Measurements from ENCODE around the gene THOC6.
"Not testable (repeated sequence)": the region's sequence is repeated elsewhere in the genome, so short reads cannot be mapped to it uniquely, and the experiment has no call there.

The THOC6 gene

DNA sequence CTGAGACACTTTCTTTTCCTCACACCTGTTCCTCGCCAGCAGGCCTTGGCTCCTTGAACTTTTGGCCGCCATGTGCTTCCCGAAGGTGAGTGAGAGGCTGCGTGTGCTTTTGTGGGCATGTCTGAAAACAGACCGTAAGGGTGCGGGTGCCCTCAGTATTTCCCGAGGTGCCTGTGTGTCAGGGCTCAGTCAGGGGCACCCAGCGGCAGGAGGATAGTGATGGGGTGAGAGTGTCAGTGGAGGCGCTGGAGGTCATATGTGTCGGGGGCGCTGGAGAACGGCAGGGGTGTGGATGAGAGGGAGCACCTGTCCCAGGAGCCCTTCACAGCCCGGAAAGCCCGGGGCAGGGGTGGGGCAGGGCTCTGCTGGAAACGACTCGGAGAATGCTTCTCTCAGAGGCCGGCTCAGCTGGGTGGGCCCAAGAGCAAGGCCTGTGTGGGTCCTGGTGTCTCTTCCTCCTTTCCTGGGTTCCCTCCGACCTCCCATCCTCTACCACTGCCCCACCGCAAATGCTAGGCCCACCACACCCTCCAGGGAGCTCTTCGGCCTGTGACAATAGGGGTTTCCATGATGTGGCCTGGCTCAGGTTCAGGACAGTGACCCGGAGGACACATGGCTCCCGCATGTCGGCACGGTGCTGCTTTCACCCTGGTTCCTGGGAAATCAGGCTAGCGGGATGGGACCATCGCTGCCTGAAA lies 42.1 kb downstream of the THOC6 start:
- FAIRE-seq (no peak), DNase-seq (ENCODE audit: insufficient read length, low spot score) (no peak)

DNA sequence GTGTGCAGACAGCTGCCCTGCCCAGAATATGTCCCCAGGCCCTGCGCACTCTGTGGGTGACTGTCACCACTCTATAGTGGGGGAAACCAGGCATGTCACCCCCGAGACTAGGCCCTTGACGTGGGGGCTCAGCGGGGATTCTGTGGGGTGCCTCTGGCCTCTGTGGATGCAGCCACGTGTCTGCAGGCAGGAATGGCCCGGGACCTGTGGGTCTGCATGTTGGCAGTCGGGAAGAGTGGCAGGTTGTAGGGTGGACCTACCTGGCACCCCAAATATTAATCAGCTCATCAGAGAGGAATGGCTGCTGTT lies 42.6 kb downstream of the THOC6 start:
- no peak for FAIRE-seq

DNA sequence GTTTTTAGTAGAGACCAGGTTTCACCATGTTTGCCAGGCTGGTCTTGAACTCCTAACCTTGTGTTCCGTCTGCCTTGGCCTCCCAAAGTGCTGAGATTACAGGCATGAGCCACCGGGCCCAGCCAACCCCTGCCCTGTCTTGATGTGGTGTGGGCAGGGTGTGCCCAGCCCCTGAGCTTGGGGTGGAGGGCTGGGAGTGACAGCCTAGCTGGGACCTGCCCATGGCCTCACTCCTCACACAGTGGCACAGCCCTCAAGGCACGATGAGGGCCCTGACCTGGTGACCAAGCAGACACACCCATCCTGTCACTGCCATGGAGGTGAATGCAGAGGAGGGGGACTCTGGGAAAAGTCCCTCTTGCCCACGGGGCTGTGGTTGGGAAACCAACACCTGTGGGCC lies 44.7 kb downstream of the THOC6 start:
- FAIRE-seq, result no peak

More for the DNA sequence above, 42.6 kb downstream of the THOC6 start:
- no peak for DNase-seq (ENCODE audit: insufficient read length, low spot score)

DNA sequence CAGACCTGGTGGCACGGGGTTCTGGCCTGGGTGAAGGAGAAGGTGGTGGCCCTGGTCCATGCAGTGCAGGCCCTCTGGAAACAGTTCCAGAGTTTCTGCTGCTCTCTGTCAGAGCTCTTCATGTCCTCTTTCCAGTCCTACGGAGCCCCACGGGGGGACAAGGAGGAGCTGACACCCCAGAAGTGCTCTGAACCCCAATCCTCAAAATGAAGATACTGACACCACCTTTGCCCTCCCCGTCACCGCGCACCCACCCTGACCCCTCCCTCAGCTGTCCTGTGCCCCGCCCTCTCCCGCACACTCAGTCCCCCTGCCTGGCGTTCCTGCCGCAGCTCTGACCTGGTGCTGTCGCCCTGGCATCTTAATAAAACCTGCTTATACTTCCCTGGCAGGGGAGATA lies 45.3 kb downstream of the THOC6 start:
- not testable (repeated sequence) for DNase-seq (ENCODE audit: insufficient read length, low spot score); FAIRE-seq

More for the DNA sequence above, 44.7 kb downstream of the THOC6 start:
- DNase-seq (ENCODE audit: insufficient read length, low spot score), result no peak

DNA sequence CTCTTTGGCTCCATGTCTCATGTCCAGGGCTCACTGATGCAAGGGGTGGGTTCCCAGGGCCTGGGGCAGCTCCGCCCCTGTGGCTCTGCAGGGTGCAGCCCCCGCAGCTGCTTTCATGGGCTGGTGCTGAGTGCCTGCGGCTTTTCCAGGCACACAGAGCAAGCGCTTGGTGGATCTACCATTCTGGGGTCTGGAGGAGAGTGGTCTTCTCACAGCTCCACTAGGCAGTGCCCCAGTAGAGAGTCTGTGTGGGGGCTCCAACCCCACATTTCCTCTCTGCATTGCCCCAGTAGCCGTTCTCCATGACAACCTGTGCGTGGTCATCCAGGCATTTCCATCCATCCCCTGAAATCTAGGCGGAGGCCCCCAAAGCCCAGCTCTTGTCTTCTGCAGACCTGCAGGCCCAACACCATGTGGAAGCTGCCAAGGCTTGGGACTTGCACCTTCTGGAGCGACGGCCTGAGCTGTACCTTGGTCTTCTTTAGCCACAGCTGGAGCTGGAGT lies 46.8 kb downstream of the THOC6 start:
- no peak for DNase-seq (ENCODE audit: insufficient read length, low spot score)
- FAIRE-seq, result no peak

DNA sequence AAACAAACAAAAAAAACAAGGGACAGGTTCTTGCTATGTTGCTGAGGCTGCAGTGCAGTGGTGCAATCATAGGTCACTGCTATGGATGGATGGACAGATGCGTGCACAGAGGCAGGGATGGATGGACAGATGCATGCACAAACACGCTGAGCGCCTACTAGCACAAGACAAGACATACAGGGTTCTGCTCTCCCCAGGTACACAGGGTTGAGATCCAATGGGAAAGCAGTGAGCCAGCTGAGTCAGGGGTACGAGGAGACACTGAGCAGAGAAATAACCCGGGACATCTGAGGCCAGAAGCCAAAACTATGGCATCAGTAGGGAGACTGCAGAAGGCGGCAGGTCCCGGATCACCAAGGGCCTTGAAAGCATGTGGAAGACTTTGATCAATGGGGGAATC lies 47.8 kb downstream of the THOC6 start:
- DNase-seq (ENCODE audit: insufficient read length, low spot score), result no peak
- FAIRE-seq, result no peak

DNA sequence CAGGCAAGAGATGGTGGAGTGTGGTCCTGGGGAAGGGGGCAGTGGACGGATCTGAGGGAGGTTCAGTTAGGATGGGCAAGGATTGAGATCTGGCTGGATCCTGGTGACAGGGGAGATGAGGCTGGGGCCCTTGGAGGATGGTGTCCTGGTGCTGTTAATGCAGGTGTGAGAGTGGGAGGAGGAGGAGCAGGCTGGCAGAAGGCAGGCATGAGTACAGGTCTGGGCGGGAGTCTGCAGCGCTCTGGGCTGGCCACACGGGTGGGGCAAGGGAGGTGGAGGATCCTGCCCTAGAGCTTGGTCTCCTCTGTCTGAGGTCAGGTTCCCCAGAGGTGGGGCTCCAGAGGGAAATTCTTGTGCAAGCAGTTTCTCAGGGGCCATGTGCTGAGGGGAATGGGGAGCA lies 48.3 kb downstream of the THOC6 start:
- DNase-seq (ENCODE audit: insufficient read length, low spot score), result not testable (repeated sequence)
- FAIRE-seq, result peak; percentile 26

DNA sequence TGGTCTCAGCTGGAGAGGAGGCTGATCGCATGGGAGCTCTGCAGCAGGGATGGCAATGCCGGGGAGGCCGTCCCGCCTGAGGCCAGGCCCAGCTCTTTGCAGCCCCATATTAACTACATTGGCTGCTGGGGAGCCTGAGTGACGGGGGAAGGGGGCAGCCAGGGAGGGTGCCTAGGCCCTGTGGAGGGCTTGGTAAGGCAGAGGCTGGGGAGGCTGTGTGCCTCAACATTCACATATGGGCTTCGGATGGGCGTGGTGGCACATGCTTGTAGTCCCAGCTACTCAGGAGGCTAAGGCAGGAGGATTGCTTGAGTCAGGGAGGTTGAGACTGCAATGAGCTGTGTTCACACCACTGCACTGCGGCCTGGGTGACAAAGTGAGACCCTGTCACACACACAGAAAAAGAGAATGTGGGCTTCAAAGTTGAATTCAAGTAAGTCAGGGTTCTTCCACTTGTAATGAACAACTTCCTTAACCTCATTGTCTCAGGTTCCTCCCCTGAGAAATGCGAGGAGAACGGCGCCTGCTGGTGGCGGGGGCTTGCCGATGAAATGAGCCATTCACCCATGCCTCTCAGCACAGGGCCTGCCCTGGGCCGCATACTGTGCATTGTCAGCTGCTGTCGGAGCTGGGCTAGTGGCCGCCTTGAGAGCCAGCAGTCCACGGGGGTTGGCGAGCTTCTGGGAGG lies 48.9 kb downstream of the THOC6 start:
- FAIRE-seq; DNase-seq (ENCODE audit: insufficient read length, low spot score): not testable (repeated sequence)

DNA sequence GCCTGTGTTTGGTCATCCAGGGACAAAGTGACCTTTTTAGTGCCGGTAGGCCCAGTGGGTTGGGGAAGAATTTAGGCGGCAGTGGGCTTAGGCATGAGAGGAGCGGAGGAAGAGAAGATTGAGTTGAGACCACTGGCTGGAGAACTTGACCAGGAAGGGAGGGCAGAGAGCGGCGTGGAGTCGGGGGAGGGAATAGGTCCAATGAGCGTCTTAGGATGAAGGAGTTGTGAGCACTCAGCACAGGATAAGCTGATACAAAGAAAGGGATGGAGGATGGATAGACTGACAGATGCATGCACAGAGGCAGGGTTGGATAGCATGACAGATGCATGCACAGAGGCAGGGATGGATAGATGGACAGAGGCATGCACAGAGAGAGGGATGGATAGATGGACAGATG lies 49.6 kb downstream of the THOC6 start:
- FAIRE-seq (no peak), DNase-seq (ENCODE audit: insufficient read length, low spot score) (no peak)

DNA sequence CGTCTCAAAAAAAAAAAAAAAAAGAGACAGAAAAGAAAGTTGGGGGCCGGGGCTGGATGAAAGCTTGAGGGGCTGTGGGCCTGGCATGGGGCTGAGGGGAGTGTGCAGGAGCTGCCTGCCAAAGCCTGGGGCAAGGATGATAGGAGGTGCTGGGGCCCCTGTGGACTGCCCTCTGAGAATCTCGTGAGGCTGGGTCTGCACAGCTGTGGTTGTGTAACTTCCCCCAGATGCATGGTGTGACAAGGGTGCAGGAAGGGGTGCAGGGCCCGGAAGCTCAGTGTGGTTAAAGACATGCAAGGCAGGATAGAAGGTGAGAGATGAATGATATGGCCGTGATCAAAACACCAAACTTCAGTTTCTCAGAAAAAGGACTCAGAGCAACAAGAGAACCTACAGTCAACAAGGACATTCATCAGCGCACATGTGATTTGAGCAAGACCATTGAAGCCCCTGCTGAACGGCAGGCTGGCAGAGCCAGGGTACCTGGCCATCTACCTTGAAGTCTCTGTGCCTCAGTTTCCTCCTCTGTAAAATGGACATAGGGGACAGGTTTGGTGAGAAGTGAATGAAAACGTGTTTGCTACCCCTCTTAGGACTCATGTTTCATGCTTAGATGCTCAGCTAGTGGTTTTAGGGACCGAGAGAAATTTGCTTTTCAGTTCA lies 51.2 kb downstream of the THOC6 start:
- no peak for FAIRE-seq
- DNase-seq (ENCODE audit: insufficient read length, low spot score), result no peak

DNA sequence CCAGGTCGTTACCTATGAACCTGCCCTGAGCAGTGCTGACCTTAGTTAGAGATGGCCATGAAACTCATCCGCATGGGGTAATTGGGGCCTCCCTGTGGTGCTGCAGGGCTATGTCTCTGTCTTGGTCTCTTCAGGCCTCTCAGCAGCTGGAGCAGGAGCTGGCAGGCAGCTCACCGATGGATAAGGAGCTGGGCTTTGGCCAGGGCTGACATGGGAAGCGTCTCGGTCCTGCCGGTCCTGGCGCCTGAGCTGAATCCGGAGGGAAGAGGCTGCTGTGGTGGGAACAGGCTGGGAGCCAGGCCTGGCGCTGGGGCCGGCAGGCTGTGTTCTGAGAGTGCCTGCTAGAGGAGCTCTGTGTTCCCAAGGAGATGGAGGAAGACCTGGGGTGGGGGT lies 51.7 kb downstream of the THOC6 start:
- FAIRE-seq (no peak), DNase-seq (ENCODE audit: insufficient read length, low spot score) (no peak)

DNA sequence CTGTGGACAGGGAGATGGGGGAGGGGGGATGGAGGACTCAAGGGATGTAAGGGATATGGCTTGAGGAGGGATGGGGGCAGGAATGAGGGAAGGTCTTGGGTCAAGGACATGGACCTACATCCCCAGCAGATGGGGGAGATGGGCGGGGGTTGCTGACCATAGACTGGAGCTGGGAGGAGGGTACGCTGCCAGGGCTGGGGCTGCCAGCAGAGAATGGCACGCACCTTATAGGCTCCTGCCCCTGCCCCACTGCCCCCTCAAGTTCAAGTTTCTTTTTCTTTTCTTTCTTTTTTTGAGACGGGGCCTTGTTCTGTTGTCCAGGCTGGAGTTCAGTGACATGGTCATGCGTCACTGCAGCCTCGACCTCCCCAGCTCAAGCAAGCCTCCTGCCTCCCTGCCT lies 52.1 kb downstream of the THOC6 start:
- FAIRE-seq; DNase-seq (ENCODE audit: insufficient read length, low spot score): not testable (repeated sequence)

DNA sequence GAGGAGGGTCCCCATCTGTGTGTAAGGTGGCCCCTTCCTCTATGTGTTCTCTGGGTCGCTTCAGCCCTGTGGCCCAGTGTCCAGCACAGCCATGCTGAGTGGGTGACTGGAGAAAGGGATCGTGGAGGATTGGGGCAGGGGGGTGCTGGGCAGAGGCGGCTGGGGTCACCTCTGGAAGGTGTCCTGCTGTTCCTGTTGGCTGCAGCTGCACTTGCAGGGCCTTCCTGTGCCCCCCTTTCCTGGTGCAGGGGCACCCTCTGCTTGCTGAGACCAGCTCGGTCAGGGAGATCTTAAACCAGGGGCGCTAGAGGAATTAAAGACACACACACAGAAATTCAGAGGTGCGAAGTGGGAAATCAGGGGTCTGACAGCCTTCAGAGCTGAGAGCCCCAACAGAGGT lies 52.7 kb downstream of the THOC6 start:
- DNase-seq (ENCODE audit: insufficient read length, low spot score), result no peak
- FAIRE-seq, result no peak
